Common myeloid progenitor, CD34-positive (primary cell): ENCODE data around the gene DDAH2.

ENCODE experiments used
- CTCF ChIA-PET: fragments of 350-600 bp; sonication (Branson Sonifier 250); formaldehyde crosslinking; loops from one replicate; lab custom pipeline; 2021; ENCODE audit warnings: antibody characterized with exemption; lab: Charles Lee
- POLR2A ChIA-PET: fragments of 350-600 bp; sonication (Branson Sonifier 250); formaldehyde crosslinking; loops from one replicate; lab custom pipeline; 2021; ENCODE audit warnings: antibody characterized with exemption; lab: Charles Lee
- DNase-seq, 3 donors: peaks; one replicate each; pipeline versions ENCODE4 v3.0.0 to v3.0.0-alpha.2; 2013
- H3K27ac ChIP-seq, 2 experiments: 1 replicate in 1 of 2; 2 replicates in 1 of 2; pipeline ENCODE4 v1.7.0; 2013; ENCODE audit warnings: inconsistent platforms in 2 of 2, low read length in 2 of 2, mild to moderate bottlenecking in 2 of 2, low read depth in 1 of 2, moderate library complexity in 1 of 2; ENCODE audit not compliant: severe bottlenecking in 2 of 2, insufficient read depth in 1 of 2, poor library complexity in 1 of 2
- H3K27me3 ChIP-seq, 5 experiments: replicated peaks in 2 of 5; 1 replicate in 3 of 5; 2 replicates in 2 of 5; pipeline versions ENCODE4 v1.6.1 to v1.7.0; 2013; ENCODE audit warnings: low read length in 4 of 5, mild to moderate bottlenecking in 2 of 5, moderate library complexity in 2 of 5, inconsistent platforms in 1 of 5; ENCODE audit not compliant: insufficient read depth in 5 of 5, control insufficient read depth in 4 of 5
- H3K36me3 ChIP-seq, 4 experiments: 1 replicate in 2 of 4; 2 replicates in 2 of 4; pipeline versions ENCODE4 v1.6.1 to v1.7.0; 2013; ENCODE audit warnings: low read length in 3 of 4, control low read depth in 1 of 4, mild to moderate bottlenecking in 1 of 4; ENCODE audit not compliant: control insufficient read depth in 4 of 4, insufficient read depth in 4 of 4
- H3K4me1 ChIP-seq, 4 experiments: 1 replicate in 3 of 4; 2 replicates in 1 of 4; pipeline versions ENCODE4 v1.6.1 to v1.7.1; 2013; ENCODE audit warnings: low read length in 3 of 4, mild to moderate bottlenecking in 3 of 4, control low read depth in 1 of 4, inconsistent platforms in 1 of 4, moderate library complexity in 1 of 4; ENCODE audit not compliant: control insufficient read depth in 4 of 4, insufficient read depth in 4 of 4; ENCODE audit errors: control extremely low read depth in 1 of 4
- H3K4me3 ChIP-seq, 7 experiments: 1 replicate in 4 of 7; 2 replicates in 3 of 7; pipeline versions ENCODE4 v1.5.1 to v1.7.0; 2013; ENCODE audit warnings: mild to moderate bottlenecking in 7 of 7, low read length in 6 of 7, moderate library complexity in 6 of 7, inconsistent platforms in 2 of 7, low read depth in 2 of 7, control low read depth in 1 of 7; ENCODE audit not compliant: insufficient read depth in 4 of 7, control insufficient read depth in 1 of 7; ENCODE audit errors: extremely low read depth in 1 of 7
- H3K9me3 ChIP-seq, 5 experiments: 1 replicate in 4 of 5; 2 replicates in 1 of 5; pipeline versions ENCODE4 v1.6.1 to v1.7.1; 2013; ENCODE audit warnings: low read length in 4 of 5, mild to moderate bottlenecking in 2 of 5, inconsistent platforms in 1 of 5, low read depth in 1 of 5, moderate library complexity in 1 of 5; ENCODE audit not compliant: control insufficient read depth in 4 of 5, insufficient read depth in 2 of 5; ENCODE audit errors: control extremely low read depth in 1 of 5
- WGBS: methylation state at CpG from one replicate; pipeline ENCODE4 v1.1.5; 2013; ENCODE audit not compliant: insufficient coverage; 5-methylcytosine and 5-hydroxymethylcytosine counted together

Gene DDAH2

GRCh38 chr6:31762356-31762755 lies 33.3 kb upstream of the DDAH2 start, which contains the start of gene SAPCD1:
Gene SAPCD1, plus strand, starts transcription at chr6:31762656. Its CDS starts 399 bp downstream, at chr6:31763055.
- Histone ChIP-seq H3K4me1 (no peaks in the 10 kb centered on the region), H3K27me3 (no peaks in the 10 kb centered on the region), H3K4me3 (no peak within 1 kb of the TSS), H3K27ac (no peak within 1 kb of the TSS), H3K36me3 (peaks cover 9 to 67% (median 54%) of the 10 kb centered on the region in 4 experiments), H3K9me3 (no peaks in the 10 kb centered on the region)
- WGBS: 78% methylated on average over 1 of the region's 4 CpGs
- CTCF ChIA-PET: interaction anchor here (0.7 to 13.2 kb wide), 2 partner anchors 8 to 30 kb away, joined by 4 to 268 read pairs; partner anchors contain the start of genes CLIC1, DDAH2, MPIG6B and MSH5
- POLR2A ChIA-PET: no interaction called here
- DNase-seq: no peak

GRCh38 chr6:31761343-31761742 lies 32.2 kb upstream of the DDAH2 start:
- no peaks in the 10 kb centered on the region for H3K9me3 ChIP-seq
- no peak overlapping the region for H3K27ac ChIP-seq
- H3K4me1 ChIP-seq: no peaks in the 10 kb centered on the region
- ChIA-PET CTCF (interaction anchor here (0.9 kb wide), 1 partner anchor 11 kb away, joined by 3 read pairs; no protein-coding TSS in a partner anchor), POLR2A (interaction anchor here (0.6 kb wide), 1 partner anchor 20 kb away, joined by 3 read pairs; no protein-coding TSS in a partner anchor)
- H3K4me3 ChIP-seq: no peak overlapping the region
- no peak for DNase-seq
- H3K27me3 ChIP-seq: no peaks in the 10 kb centered on the region
- H3K36me3 ChIP-seq: peaks cover 9 to 67% (median 54%) of the 10 kb centered on the region in 4 experiments
- WGBS: 100% methylated on average over 7 of the region's 8 CpGs

GRCh38 chr6:31760790-31761189 lies 31.7 kb upstream of the DDAH2 start:
- H3K27me3 ChIP-seq: no peaks in the 10 kb centered on the region
- ChIA-PET POLR2A (no interaction called here), CTCF (interaction anchor here (0.9 to 1.1 kb wide), 2 partner anchors 11 to 13 kb away, joined by 3 read pairs; no protein-coding TSS in a partner anchor)
- peaks cover 9 to 67% (median 54%) of the 10 kb centered on the region in 4 experiments for H3K36me3 ChIP-seq
- H3K4me1 ChIP-seq: no peaks in the 10 kb centered on the region
- no peak overlapping the region for H3K4me3 ChIP-seq
- H3K27ac ChIP-seq: peak overlapping the region in 1 of 2 experiments; percentile 21
- H3K9me3 ChIP-seq: no peaks in the 10 kb centered on the region
- WGBS: 93% methylated on average over 3 of the region's 5 CpGs
- DNase-seq: no peak

- Histone ChIP-seq H3K27ac (no peak overlapping the region), H3K4me3 (no peak overlapping the region), H3K27me3 (no peaks in the 10 kb centered on the region), H3K36me3 (peaks cover 9 to 56% (median 45%) of the 10 kb centered on the region in 4 experiments), H3K4me1 (no peaks in the 10 kb centered on the region), H3K9me3 (no peaks in the 10 kb centered on the region)
- WGBS: 100% methylated on average over 1 of the region's 2 CpGs
- ChIA-PET POLR2A (no interaction called here), CTCF (interaction anchor here (0.6 to 2.4 kb wide), 5 partner anchors 11 to 29 kb away, joined by 3 to 16 read pairs (median 3); partner anchors contain the start of genes DDAH2 and MSH5)
- no peak for DNase-seq
Observed at GRCh38 chr6:31758281-31758680, 29.2 kb upstream of the DDAH2 start.

- DNase-seq: no peak
- WGBS: 100% methylated on average over 5 of the region's 8 CpGs
- CTCF ChIA-PET: interaction anchor here (0.5 to 1.5 kb wide), 6 partner anchors 11 to 77 kb away, joined by 3 to 5 read pairs (median 4); no protein-coding TSS in a partner anchor
- Histone ChIP-seq H3K4me3 (no peak overlapping the region), H3K36me3 (peaks cover 0 to 24% (median 10%) of the 10 kb centered on the region in 4 experiments), H3K4me1 (no peaks in the 10 kb centered on the region), H3K9me3 (no peaks in the 10 kb centered on the region), H3K27ac (no peak overlapping the region), H3K27me3 (no peaks in the 10 kb centered on the region)
- POLR2A ChIA-PET: no interaction called here
Observed at GRCh38 chr6:31752739-31753319, 23.7 kb upstream of the DDAH2 start.

- POLR2A ChIA-PET: no interaction called here
- 97% methylated on average over 5 of the region's 7 CpGs for WGBS
Observed at GRCh38 chr6:31750411-31751022, 21.4 kb upstream of the DDAH2 start.

More at GRCh38 chr6:31750411-31751022, 21.4 kb upstream of the DDAH2 start:
- no peak for DNase-seq
- peak overlapping the region in 1 of 2 experiments; percentile 40 for H3K27ac ChIP-seq
- H3K36me3 ChIP-seq: peaks cover 0 to 33% (median 14%) of the 10 kb centered on the region in 4 experiments
- no peaks in the 10 kb centered on the region for H3K4me1 ChIP-seq
- H3K4me3 ChIP-seq: no peak overlapping the region
- CTCF ChIA-PET: interaction anchor here (1.0 to 1.4 kb wide), 4 partner anchors 10 to 41 kb away, joined by 3 to 7 read pairs (median 3); partner anchors contain the start of gene MSH5
- H3K9me3 ChIP-seq: no peaks in the 10 kb centered on the region
- no peaks in the 10 kb centered on the region for H3K27me3 ChIP-seq
